Skeletal muscle tissue (tissue), 4 donors: ENCODE measurements around the gene ICAM5. TPM values are rescaled to one million over a fixed set of nuclear protein-coding genes. Genes with fewer than 3 reads are reported as not detected.

Source experiments
- H3K27ac ChIP-seq: one replicate; pipeline ENCODE4 v1.7.0; 2013; ENCODE audit warnings: mild to moderate bottlenecking, low read depth, low read length, inconsistent platforms
- H3K27me3 ChIP-seq, 3 donors: one replicate each; pipeline ENCODE4 v1.7.0; 2013; ENCODE audit warnings: low read length in 3 of 3; ENCODE audit not compliant: control insufficient read depth in 3 of 3, insufficient read depth in 3 of 3
- H3K36me3 ChIP-seq, 3 donors: one replicate each; pipeline ENCODE4 v1.7.0; 2013; ENCODE audit warnings: low read length in 3 of 3; ENCODE audit not compliant: control insufficient read depth in 3 of 3, insufficient read depth in 3 of 3
- H3K4me1 ChIP-seq, 3 donors: one replicate each; pipeline ENCODE4 v1.7.0; 2013; ENCODE audit warnings: low read length in 3 of 3, mild to moderate bottlenecking in 3 of 3; ENCODE audit not compliant: control insufficient read depth in 3 of 3, insufficient read depth in 3 of 3
- H3K4me3 ChIP-seq, 3 donors: one replicate each; pipeline ENCODE4 v1.7.0; 2013; ENCODE audit warnings: low read length in 3 of 3
- H3K9ac ChIP-seq, 3 donors: one replicate each; pipeline ENCODE4 v1.7.0; 2013; ENCODE audit warnings: low read length in 3 of 3, mild to moderate bottlenecking in 3 of 3, moderate library complexity in 2 of 3, low read depth in 1 of 3
- H3K9me3 ChIP-seq, 3 donors: one replicate each; pipeline ENCODE4 v1.7.0; 2013; ENCODE audit warnings: low read length in 3 of 3; ENCODE audit not compliant: control insufficient read depth in 3 of 3
- total RNA-seq: library from RNA; depleted of rRNA; stranded (reverse); fragments of >200 nt; gene quantifications from one replicate; pipeline ENCODE4 v1.2.3, GENCODE V29; 2014
- donor health status: Osteomylitis.

ICAM5 gene
- total RNA-seq, 1 donor from 2014 or later, result not detected

DNA sequence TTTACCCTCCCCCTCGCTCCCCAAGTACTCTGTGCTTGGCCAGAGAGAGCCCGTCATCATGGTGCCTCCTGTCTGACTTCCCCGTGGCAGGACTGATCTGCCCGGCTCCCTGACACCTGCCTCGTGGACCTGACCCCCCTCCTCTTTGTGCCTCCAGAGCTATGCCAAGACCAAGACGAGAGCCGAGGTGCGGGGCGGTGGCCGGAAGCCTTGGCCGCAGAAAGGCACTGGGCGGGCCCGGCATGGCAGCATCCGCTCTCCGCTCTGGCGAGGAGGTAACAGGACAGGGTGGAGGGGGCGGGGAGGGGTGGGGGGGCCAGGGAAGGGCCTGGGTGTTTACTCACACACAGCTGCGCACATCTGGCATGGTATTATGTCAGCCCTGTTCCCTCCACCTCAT lies 33.2 kb upstream of the ICAM5 start:
- Histone ChIP-seq H3K4me3 (no peak overlapping the region), H3K36me3 (peaks cover 36 to 43% (median 41%) of the 10 kb centered on the region in 3 donors), H3K27me3 (no peaks in the 10 kb centered on the region), H3K9ac (no peak overlapping the region), H3K9me3 (no peaks in the 10 kb centered on the region), H3K4me1 (peaks cover 9 to 23% (median 10%) of the 10 kb centered on the region in 3 donors), H3K27ac (no peak overlapping the region)

DNA sequence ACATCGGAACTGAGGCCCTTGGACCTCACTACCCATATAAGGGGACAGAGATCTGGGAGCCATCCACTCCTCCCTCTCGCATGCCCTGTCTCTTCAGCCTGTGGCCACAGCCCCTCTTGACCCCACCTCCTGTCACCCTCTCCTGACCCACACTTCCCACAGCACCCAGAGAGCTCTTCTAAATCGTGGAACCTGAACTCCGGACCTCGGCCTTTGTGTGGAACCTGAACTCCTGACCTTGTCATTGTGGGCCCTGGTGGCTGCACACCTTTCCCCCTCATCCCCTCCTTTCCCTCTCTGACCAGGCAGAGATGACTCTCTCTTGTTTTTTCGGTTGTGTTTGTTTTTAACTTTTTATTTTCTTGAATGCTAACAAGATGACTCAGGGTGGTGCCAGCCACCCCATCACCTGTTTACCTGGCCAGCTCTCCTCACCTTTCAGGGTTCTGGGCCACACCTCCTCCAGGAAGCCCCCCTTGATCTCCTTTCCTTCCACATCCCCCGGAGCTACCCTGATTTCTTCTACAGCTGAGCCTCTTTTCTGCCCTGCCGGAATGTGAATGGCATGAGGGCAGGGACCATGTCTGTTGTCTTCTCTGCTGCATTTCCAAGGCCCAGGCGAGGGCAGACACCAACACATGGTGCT lies 32.7 kb upstream of the ICAM5 start:
- peaks cover 36 to 43% (median 41%) of the 10 kb centered on the region in 3 donors for H3K36me3 ChIP-seq
- no peak overlapping the region for H3K27ac ChIP-seq
- no peaks in the 10 kb centered on the region for H3K9me3 ChIP-seq

DNA sequence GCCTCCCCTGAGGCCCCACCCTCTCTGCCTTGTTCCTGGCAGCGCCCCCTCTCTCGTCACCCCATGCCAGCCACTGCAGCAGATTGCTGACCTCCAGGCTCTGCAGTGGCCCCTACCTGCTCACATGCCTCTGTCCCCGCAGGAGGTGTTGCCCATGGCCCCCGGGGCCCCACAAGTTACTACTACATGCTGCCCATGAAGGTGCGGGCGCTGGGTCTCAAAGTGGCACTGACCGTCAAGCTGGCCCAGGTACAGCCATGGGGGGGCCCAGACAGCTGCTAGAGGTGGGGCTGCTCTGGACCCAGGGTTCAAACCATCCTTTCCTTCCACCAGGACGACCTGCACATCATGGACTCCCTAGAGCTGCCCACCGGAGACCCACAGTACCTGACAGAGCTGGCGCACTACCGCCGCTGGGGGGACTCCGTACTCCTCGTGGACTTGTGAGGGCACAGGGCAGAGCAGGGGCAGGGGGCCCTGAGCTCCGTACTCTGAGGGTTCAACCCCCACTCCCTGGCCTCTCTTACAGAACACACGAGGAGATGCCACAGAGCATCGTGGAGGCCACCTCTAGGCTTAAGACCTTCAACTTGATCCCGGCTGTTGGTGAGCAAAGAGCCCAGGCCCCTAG lies 31.6 kb upstream of the ICAM5 start:
- Histone ChIP-seq H3K27ac (no peak overlapping the region), H3K4me3 (no peak overlapping the region), H3K9me3 (no peaks in the 10 kb centered on the region), H3K36me3 (peaks cover 36 to 43% (median 41%) of the 10 kb centered on the region in 3 donors), H3K27me3 (no peaks in the 10 kb centered on the region), H3K4me1 (peaks cover 0 to 10% (median 2%) of the 10 kb centered on the region in 3 donors), H3K9ac (no peak overlapping the region)

More for the DNA sequence above, 32.7 kb upstream of the ICAM5 start:
- H3K4me1 ChIP-seq, result peaks cover 9 to 20% (median 10%) of the 10 kb centered on the region in 3 donors
- no peaks in the 10 kb centered on the region for H3K27me3 ChIP-seq
- no peak overlapping the region for H3K9ac ChIP-seq
- no peak overlapping the region for H3K4me3 ChIP-seq

DNA sequence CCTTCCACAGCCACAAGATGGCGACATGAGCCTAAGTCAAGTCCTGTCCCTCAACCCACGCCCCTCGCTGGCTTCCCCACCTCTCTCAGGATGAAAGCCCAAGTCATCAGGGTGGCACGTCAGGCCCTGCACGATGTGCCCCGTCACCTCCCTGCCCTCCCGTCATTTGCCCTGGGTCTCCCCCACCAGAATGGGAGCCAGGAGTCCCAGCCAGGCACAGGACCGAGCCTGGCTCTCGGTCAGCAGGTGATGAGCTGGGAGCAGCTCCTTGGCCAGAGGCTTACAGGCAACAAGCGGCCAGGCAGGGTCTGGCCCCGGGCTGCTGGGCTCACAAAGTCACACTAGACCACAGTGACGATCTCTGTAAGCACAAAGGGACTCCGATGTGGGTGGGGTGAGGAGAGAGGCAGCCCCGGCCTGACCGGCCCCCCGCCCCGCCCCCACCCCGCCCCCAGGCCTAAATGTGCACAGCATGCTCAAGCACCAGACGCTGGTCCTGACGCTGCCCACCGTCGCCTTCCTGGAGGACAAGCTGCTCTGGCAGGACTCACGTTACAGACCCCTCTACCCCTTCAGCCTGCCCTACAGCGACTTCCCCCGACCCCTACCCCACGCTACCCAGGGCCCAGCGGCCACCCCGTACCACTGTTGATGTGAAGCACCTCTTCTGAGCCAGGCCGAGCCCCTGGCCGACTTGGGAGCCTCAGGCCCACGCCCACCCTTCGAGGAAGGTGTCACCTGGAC lies 30.4 kb upstream of the ICAM5 start:
- peaks cover 0 to 7% (median 2%) of the 10 kb centered on the region in 3 donors for H3K4me1 ChIP-seq
- no peaks in the 10 kb centered on the region for H3K9me3 ChIP-seq
- H3K4me3 ChIP-seq, result no peak overlapping the region
- H3K36me3 ChIP-seq, result peaks cover 33 to 36% (median 36%) of the 10 kb centered on the region in 3 donors
- H3K27ac ChIP-seq, result no peak overlapping the region
- H3K9ac ChIP-seq, result peak overlapping the region in 1 of 3 donors; percentile 20
- H3K27me3 ChIP-seq, result no peaks in the 10 kb centered on the region

DNA sequence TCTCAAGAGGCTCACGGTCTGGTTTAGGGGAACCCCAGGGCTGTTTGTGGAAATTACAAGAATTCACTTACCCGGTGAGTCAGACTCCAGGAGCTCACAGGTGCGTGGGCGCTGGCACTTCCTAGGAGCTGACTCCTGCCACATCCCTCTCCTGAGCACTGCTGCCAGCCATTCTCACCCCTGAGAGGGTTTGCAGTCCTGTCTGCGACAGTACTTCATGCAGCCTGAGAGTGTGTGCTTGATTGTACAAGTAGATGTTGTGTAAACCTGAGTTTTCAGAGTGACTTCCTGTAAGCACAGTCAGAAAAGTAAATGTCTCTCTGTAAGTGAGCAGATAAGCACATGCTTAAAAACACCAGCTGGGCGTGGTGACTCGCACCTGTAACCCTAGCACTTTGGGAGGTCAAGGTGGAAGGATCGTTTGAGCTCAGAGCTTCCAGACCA lies 29.6 kb upstream of the ICAM5 start:
- Histone ChIP-seq H3K4me1 (peaks cover 0 to 7% (median 2%) of the 10 kb centered on the region in 3 donors), H3K4me3 (no peak overlapping the region), H3K9ac (no peak overlapping the region), H3K27me3 (no peaks in the 10 kb centered on the region), H3K36me3 (peaks cover 26 to 31% (median 28%) of the 10 kb centered on the region in 3 donors), H3K27ac (no peak overlapping the region), H3K9me3 (no peaks in the 10 kb centered on the region)

DNA sequence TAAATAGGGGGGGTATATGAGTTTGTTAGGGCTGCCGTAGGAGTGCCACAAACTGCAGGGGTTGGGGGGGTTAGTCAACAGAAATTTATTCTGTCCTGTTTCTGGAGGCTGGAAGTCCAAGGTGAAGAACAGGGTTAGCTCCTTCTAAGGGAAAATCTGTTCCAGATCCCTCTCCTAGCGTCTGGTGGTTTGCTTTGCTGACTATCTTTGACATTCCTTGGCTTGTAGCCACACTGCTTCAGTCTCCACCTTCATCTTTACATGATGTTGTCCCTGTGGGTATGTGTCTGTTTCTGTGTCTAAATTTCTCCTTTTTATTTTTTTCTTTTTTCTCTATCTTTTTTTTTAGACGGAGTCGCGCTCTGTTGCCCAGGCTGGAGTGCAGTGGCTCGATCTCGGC lies 27.0 kb upstream of the ICAM5 start:
- Histone ChIP-seq H3K27ac (no peak overlapping the region), H3K9me3 (no peaks in the 10 kb centered on the region), H3K9ac (no peak overlapping the region), H3K4me3 (no peak overlapping the region), H3K36me3 (peaks cover 9 to 14% (median 11%) of the 10 kb centered on the region in 3 donors), H3K27me3 (no peaks in the 10 kb centered on the region), H3K4me1 (peaks cover 0 to 7% (median 2%) of the 10 kb centered on the region in 3 donors)

DNA sequence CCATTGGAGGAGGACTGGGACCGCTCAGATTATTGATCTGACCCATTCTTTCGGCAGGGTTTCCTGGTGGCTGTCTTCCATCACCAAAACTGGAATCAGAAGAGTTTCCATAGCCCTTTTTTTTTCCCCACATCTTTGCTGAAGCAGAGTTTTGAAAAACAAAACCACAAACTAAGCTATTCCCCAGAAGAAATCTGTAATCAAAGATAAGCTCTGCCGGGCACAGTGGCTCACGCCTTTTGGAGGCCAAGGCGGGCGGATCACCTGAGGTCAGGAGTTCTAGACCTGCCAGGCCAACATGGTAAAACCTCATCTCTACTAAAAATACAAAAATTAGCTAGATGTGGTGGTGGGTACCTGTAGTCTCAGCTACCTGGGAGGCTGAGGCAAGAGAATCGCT lies 23.0 kb upstream of the ICAM5 start:
- Histone ChIP-seq H3K36me3 (no peaks in the 10 kb centered on the region), H3K27me3 (peaks cover 0 to 14% (median 10%) of the 10 kb centered on the region in 3 donors), H3K4me1 (peaks cover 18 to 20% (median 19%) of the 10 kb centered on the region in 3 donors), H3K27ac (no peak overlapping the region), H3K9me3 (no peaks in the 10 kb centered on the region), H3K4me3 (no peak overlapping the region), H3K9ac (no peak overlapping the region)

DNA sequence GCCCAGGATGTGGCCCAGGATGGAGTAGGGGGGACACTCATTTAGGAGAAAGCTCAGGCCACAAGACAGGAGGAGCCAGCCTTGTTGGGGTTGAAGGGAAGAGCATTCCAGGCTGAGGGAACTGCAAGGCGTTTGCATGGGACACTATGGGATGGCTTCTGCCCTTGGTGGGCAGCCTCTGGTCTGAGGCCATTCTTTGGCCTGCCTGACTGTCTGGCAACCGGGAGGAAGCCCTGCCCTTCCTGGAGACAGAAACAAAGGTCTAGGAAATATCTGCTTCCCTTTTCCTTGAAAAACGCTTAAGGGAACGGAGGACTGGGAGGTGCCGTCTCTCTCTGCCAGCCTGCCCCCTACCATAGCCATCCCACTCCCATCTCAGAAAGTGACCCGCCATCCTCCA lies 21.7 kb upstream of the ICAM5 start:
- Histone ChIP-seq H3K4me3 (no peak overlapping the region), H3K9ac (peak overlapping the region in 1 of 3 donors; percentile 16), H3K36me3 (no peaks in the 10 kb centered on the region), H3K9me3 (no peaks in the 10 kb centered on the region), H3K4me1 (peaks cover 20 to 23% (median 23%) of the 10 kb centered on the region in 3 donors), H3K27ac (peak overlapping the region; percentile 91), H3K27me3 (peaks cover 0 to 14% (median 10%) of the 10 kb centered on the region in 3 donors)

DNA sequence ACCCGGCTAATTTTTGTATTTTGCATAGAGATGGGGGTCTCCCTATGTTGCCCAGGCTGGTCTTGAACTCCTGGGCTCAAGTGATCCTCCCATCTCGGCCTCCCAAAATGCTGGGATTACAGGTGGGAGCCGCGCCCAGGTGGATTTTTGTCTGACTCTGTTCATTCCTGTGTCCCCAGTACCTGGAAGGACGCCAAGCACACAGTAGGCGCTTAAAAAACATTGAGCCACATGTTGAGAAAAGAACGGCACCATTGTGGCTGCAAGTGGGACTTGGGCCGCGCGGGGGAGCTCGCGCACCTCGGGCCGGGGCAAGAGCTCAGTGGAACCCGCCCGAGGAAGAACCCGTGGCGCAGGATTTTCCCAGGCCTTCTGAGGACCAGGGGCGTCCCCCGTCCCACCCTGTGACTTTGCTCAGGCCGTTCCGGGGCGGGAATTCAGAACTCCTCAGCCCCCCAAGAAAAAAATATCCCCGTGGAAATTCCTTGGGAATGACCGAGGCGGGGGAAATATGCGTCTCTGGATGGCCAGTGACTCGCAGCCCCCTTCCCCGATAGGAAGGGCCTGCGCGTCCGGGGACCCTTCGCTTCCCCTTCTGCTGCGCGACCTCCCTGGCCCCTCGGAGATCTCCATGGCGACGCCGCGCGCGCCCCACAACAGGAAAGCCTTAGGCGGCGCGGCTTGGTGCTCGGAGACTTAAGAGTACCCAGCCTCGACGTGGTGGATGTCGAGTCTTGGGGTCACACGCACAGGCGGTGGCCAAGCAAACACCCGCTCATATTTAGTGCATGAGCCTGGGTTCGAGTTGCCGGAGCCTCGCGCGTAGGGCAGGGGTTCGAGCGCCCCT lies 20.2 kb upstream of the ICAM5 start:
- Histone ChIP-seq H3K36me3 (peaks cover 0 to 1% (median under 1%) of the 10 kb centered on the region in 3 donors), H3K27ac (peak overlapping the region; percentile 91), H3K4me3 (peak overlapping the region; percentile 67 to 76 (median 75)), H3K9ac (peak overlapping the region; percentile 75 to 82 (median 77)), H3K9me3 (no peaks in the 10 kb centered on the region), H3K4me1 (peaks cover 20 to 23% (median 23%) of the 10 kb centered on the region in 3 donors), H3K27me3 (peaks cover 0 to 14% (median 10%) of the 10 kb centered on the region in 3 donors)
